ENCODE data around the gene PAX7.

- TF ChIP-seq POLR2A (IDR thresholded peaks at IDR 0.05): no peak
- no peak for TF ChIP-seq CTCF (IDR thresholded peaks at IDR 0.05)
Observed at GRCh38 chr1:18749569-18749968, 118.9 kb downstream of the PAX7 start.

Measured in heart left ventricle (tissue), 13 donors.